CD4-positive, alpha-beta T cell treated with Interleukin-1 beta for 1 hour (primary cell): ENCODE results near the gene CPLX1.
"Not testable (repeated sequence)": the region's sequence is repeated elsewhere in the genome, so short reads cannot be mapped to it uniquely, and the experiment has no call there.

Source experiments
- DNase-seq, 2 donors: peaks; one replicate each; pipeline ENCODE4 v3.0.0-alpha.2; 2020 to 2022

CPLX1 gene

DNA sequence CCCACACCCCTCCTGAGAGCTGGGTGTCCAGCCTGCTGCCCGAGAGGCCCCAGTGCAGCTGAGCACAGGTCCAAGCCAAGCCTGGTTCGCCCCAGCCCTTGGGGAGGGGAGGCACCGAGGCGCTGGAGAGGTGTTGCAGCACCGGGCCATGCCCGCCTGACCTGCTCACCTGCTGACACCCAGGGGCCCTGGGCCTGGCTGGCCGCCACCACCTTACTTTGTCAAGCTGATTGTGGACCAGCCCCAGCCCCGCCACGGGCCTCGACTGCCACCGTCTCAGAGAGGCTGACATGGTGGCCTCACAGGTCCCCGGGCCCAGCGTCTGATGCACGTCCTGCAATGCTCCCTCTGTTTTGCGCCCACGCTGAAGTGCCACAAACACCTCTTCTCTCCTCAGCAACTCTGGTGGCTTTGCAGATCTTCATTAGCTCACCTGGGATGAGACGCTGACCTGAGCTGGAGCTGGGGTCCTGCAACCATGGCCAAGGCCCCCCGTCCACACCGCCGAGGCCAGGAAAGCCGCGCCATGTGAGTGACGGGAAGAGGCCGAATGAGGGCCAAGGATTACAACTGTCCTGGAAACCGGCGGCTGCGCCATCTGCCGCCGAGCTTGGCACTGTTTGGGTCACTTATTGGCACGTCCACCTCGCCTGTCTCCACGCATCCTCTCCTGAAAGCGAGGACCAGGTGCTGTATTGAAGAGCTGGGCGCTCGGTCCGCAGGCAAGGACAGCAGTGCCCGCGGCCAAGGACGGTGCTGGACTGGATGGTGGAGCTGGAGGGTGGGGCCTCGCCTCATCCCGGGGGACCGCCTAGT lies 7.6 kb downstream of the CPLX1 start:
- no peak for DNase-seq

GRCh38 chr4:815464-816146 lies 10.3 kb downstream of the CPLX1 start:
- no peak for DNase-seq

- DNase-seq: no peak
These were observed 11.5 kb downstream of the CPLX1 start for GRCh38 chr4:814312-814850.

DNA sequence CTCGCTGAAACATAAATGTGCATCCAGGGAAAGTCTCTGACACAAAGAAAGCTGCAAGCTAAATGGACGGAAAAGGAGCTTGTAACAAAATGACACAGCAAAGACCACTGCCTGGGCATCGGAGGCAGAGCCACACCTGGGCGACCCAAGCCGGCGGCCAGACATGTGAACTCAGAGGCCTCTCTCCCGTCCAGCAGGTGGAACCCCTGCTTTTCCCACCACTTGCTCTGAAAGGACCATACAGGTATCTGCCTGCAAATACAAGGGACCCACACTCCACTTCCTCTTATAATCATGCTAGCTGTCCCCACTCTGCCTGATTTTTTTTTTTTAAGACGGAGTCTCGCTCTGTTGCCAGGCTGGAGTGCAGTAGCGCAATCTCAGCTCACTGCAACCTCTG lies 12.0 kb downstream of the CPLX1 start:
- DNase-seq: no peak

- DNase-seq: no peak
These were observed 16.9 kb downstream of the CPLX1 start for GRCh38 chr4:808860-809570.

DNA sequence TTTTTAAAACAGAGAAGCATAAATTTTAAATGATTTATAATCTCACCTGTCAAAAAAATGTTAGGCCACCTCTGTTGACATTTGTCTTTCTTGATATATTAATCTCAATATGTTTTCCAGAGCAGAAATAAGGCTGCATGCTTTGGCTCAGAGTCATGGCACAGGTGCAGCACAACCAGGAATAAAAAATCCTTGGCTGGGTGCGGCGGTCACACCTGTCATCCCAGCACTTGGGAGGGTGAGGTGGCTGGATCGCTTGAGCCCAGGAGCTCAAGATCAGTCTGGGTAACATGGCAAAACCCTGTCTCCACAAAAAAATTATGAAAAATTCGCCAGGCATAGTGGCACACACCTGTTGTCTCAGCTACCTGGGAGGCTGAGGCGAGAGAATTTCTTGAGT lies 18.1 kb downstream of the CPLX1 start:
- no peak for DNase-seq

DNA sequence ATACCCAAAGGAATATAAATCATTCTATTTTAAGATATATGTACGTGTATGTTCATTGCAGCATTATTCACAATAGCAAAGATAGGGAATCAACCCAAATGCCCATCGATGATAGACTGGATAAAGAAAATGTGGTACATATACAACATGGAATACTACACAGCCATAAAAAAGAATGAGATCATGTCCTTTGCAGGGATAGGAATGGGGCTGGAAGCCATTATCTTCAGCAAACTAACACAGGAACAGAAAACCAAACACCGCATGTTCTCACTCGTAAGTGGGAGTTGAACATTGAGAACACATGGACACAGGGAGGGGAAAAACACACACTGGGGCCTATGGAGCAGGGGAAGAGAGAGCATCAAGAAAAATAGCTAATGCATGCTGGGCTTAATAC lies 18.9 kb downstream of the CPLX1 start:
- DNase-seq: not testable (repeated sequence)

DNA sequence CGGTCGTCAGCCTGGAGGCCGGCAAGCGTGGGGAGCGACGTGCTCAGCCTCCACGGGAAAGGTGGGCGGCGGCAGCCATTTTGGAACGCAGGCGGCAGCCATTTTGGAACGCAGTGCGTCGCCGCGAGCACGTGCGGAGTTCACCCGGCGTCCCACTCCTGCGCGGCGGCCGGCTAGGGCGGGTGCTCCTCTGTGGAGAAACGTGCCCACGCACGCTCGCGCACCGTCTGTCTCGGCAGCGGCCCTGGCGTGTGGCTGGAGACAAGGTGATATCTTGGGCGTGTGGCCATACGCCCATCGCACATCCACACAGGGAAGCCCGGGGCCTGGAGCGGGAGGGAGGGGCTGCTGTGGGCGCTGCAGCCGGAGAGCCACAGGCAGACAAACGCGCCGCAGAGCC lies 21.1 kb downstream of the CPLX1 start:
- DNase-seq: no peak

DNA sequence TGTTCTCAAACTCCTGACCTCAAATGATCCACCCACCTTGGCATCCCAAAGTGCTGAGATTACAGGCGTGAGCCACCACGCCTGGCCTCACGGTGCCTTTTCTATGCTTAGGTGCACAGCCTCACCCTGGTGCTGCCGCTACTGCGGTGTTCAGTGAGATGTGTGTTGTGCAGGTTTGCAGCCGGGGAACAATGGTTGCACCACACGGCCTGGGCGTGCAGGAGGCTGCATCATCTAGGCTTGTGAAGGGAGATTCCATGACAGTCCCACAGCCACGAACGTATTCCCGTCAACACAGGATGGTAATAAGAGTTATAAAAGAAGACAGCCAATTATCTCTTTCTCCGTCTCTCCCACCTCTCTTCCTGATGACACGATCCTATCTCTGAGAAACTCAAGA lies 22.0 kb downstream of the CPLX1 start:
- DNase-seq: no peak

- DNase-seq: no peak
These were observed 24.3 kb downstream of the CPLX1 start for GRCh38 chr4:801436-802124.

GRCh38 chr4:797066-797465 lies 28.9 kb downstream of the CPLX1 start:
- DNase-seq: no peak

GRCh38 chr4:796206-796605 lies 29.7 kb downstream of the CPLX1 start:
- DNase-seq: no peak

- no peak for DNase-seq
These were observed 30.2 kb downstream of the CPLX1 start for GRCh38 chr4:795726-796119.

GRCh38 chr4:794900-795725 lies 30.8 kb downstream of the CPLX1 start:
- DNase-seq: no peak

GRCh38 chr4:793941-794621 lies 31.8 kb downstream of the CPLX1 start:
- no peak for DNase-seq

DNA sequence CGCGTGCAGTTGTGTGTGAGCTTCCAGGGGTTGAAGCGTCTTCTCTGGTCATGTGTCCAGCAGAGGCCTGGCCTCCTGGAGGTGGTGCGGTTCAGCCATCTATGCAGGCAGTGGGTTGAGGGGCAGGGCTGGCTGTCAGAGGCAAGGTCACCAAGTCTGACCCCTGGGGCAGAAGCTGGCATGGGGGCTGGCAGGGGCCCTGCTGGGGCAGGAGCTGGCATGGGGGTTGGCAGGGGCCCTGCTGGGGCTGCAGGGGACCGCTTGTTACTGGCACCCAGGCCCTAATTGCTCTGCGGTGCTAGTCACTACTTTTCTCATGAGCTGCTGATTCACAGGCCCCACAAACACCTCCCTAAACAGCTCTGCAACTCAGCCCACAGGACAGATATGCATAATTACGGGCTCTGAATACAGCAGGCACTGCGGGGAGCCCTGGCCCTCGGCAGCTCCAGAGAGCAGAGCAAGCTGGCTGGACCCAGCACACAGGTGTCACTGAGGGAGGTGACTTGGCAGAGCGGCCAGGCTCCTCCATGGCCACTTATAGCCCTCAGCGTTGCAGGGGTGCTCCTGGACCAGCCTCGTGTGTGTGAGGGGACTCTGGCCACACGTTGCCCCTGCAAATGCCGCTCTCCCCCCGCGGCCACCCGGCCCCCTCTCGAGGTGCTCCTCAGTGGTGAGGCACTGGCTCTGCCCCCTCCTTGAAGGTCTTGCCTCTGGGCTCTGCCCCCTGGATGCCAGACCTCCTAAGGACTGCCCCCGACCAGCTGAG lies 32.7 kb downstream of the CPLX1 start:
- DNase-seq: no peak

DNA sequence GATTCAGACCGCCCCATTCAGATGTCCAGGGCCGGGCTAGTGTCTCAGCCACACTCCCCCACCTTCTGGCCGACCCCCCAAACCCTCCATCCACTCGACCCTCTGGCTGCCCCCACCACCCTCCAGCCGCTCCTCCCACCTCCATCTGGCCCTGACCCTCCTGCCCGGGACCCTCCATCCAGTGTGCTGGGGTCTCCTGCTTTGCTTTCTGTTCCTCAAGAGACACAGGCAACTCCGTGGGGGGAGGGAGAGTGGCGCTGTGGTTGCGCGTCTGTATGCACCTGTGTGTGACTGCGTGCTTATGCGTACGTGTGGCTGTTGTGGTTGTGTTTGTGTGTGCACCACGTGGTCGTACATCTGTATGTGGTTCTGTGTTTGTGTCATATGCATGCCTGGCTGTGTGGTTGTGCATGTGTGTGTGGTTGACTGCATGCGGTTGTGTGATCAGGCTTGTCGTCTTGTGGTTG lies 33.3 kb downstream of the CPLX1 start:
- DNase-seq: peak; percentile 22 to 40

DNA sequence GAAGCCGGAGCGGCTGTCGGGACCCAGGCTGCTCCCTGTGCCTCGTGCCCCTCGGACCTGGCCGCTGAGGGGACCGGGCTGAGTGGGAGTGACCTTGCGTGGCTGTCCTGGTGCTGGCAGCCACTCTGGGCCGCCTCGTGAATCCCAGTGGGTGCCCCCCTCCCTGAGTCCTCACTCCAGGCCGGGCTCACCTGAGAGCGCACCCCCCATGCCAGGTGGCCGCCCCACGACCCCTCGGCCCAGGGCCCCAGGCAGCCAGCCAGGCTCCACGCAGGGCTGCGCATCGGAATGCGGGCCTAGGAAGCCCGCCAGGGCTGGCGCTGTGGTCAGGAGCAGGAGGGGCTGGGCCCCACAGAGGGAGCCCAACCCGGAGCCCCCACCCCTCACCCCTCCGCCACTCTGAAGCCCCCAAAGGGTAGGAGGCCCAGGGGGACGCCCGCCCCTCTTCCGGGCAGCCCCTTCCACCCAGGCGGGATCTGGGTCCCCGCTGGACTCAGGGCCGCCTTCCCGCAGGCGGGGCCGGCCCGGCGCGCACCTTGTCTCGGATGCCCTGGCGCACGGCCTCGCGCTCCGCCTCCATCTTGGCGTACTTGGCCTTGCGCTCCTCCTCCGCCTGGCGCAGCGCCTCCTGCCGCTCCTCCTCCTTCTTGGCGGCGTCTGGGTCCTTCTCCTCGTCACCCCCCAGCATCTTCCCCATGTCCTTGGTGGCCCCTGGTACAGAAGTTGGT lies 33.9 kb downstream of the CPLX1 start:
- peak in 1 of 2 donors; percentile 44 for DNase-seq

DNA sequence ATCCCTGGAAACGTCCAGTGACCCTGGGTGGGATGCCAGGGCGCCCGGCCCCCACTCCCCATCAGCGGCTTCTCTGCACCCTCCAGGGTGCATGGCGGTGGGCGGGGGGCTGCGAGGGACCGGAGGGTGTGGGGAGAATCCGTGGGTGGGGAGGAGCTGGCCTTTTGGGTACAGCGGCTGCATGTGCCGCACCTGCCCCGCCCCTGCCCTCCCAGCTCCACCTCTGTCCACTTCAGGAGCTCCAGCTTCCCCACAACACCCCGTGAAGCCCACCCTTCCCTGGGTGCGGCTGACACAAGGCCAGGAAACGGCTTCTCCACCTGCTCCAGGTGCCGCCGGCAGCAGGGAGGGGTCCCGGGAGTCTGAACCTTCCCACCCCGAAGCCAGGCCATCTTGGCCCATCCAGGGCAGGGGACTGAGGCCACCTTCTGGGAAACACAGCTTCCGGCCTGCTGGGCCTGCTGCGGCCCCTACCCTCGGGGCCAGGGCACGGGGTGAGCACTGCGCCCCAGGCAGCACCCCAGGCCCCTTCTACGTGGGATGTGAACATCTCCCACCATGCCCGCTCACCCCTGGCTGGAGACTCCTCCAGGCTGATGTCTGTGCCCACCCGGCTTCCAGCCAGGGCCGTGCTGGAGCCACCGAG lies 34.6 kb downstream of the CPLX1 start:
- no peak for DNase-seq
